Measurements from ENCODE around the gene LHFPL3. TPM values are rescaled to one million over a fixed set of nuclear protein-coding genes. Genes with fewer than 3 reads are reported as not detected.

Gene LHFPL3
- total and polyA plus RNA-seq, 2 donors (not counting 3 experiments of a cell fraction or from before 2014, with no cell fraction given) = not detected

DNA sequence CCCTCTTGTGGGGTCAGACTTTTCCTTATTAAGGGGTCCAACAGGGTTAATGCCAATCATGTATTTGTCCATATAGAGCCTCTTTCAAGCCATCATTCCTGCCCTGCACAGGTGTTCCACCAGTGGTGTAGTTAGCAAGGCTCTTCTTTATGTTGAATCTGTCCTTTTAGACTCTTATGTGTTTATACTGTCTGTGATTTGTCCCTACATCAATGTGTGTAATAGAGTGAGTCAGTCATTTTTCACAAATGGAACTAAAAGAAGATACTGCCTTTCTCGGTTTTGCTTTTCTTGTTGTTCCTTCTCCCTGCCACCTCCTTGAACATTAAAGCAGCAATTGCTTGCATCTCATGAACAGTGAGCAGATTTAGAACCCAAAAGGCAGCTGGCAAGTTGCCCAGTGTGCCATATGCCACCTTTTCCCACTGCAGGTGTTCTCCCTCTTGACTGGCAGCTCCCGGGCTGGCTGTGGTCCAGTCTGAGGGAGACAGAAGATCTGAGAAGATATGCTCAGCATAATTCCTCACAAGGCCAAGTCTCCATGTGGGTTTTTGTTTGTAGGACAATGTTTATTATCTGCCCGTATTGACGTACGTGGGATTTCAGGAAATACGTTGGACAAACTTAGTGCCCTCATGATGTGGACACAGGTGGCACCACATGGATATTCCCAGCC is 154.1 kb downstream of the LHFPL3 start:
- Histone ChIP-seq H2AFZ (ENCODE audit: low read depth, low read length) (no peak overlapping the region), H3K4me3 (replicated peaks in 1 of 3; ENCODE audit: insufficient read depth in 1 of 3, low read depth in 1 of 3, low read length in 3 of 3) (no peak overlapping the region), H3K27ac (ENCODE audit: insufficient read depth, low read depth, low read length) (no peak overlapping the region), H3K9me3 (replicated peaks; ENCODE audit: control insufficient read depth, insufficient read depth, low read length) (no peaks in the 10 kb centered on the region), H3K4me2 (ENCODE audit: insufficient read depth, low read length) (no peak overlapping the region), H3K9ac (replicated peaks; ENCODE audit: extremely low read depth, insufficient read depth, low read length) (no peak overlapping the region), H3K4me1 (ENCODE audit: control insufficient read depth, extremely low read depth, insufficient read depth, low read length) (no peaks in the 10 kb centered on the region), H3K27me3 (ENCODE audit: control insufficient read depth in 2 of 2, insufficient read depth in 2 of 2, low read length in 2 of 2) (no peaks in the 10 kb centered on the region), H3K79me2 (ENCODE audit: control insufficient read depth, insufficient read depth, low read length) (no peaks in the 10 kb centered on the region), H3K9me1 (replicated peaks; ENCODE audit: control insufficient read depth, extremely low read depth, insufficient read depth, low read length) (no peaks in the 10 kb centered on the region), H3K36me3 (ENCODE audit: control insufficient read depth in 2 of 2, extremely low read depth in 1 of 2, insufficient read depth in 2 of 2, low read length in 2 of 2) (no peaks in the 10 kb centered on the region), H4K20me1 (replicated peaks; ENCODE audit: control insufficient read depth, extremely low read depth, insufficient read depth, low read length) (no peaks in the 10 kb centered on the region)
- ChIA-PET CTCF (no interaction called here), POLR2A (no interaction called here)
- TF ChIP-seq EZH2 (IDR thresholded peaks at IDR 0.05; ENCODE audit: borderline replicate concordance, low read depth, low read length, severe bottlenecking) (no peak), MYC (IDR thresholded peaks at IDR 0.05; ENCODE audit: low read depth, low read length) (no peak), POLR2A (IDR thresholded peaks at IDR 0.05; ENCODE audit: low read depth, low read length) (no peak), GATA2 (IDR thresholded peaks at IDR 0.05; ENCODE audit: insufficient read depth, insufficient read length, low read depth, low read length) (no peak), FOS (IDR thresholded peaks at IDR 0.05; ENCODE audit: borderline replicate concordance, insufficient read depth, low read length) (no peak), POLR2AphosphoS5 (IDR thresholded peaks at IDR 0.05; ENCODE audit: insufficient read depth, low read depth, low read length) (no peak), JUN (IDR thresholded peaks at IDR 0.05; ENCODE audit: borderline replicate concordance, insufficient read depth, insufficient read length, low read depth) (no peak)
- TF ChIP-seq, protein P1, sequence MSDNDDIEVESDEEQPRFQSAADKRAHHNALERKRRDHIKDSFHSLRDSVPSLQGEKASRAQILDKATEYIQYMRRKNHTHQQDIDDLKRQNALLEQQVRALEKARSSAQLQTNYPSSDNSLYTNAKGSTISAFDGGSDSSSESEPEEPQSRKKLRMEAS (IDR thresholded peaks at IDR 0.05; ENCODE audit: insufficient read depth, insufficient read length) = no peak
- TF ChIP-seq, protein P2, sequence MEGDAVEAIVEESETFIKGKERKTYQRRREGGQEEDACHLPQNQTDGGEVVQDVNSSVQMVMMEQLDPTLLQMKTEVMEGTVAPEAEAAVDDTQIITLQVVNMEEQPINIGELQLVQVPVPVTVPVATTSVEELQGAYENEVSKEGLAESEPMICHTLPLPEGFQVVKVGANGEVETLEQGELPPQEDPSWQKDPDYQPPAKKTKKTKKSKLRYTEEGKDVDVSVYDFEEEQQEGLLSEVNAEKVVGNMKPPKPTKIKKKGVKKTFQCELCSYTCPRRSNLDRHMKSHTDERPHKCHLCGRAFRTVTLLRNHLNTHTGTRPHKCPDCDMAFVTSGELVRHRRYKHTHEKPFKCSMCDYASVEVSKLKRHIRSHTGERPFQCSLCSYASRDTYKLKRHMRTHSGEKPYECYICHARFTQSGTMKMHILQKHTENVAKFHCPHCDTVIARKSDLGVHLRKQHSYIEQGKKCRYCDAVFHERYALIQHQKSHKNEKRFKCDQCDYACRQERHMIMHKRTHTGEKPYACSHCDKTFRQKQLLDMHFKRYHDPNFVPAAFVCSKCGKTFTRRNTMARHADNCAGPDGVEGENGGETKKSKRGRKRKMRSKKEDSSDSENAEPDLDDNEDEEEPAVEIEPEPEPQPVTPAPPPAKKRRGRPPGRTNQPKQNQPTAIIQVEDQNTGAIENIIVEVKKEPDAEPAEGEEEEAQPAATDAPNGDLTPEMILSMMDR (IDR thresholded peaks at IDR 0.05; ENCODE audit: extremely low read depth in 1 of 2, insufficient read depth in 1 of 2, low read depth in 1 of 2, low read length in 2 of 2) = no peak
- FAIRE-seq = no peak
- no TSS peak for BruUV-seq (replicated peaks)
- intact Hi-C loops (cut with micrococcal nuclease) (no loop called here), dilution Hi-C loops (cut with MboI; ENCODE audit: extremely low pct_ligation_motif_present, low sequenced_read_pairs) (no loop called here)
- DNase-seq (ENCODE audit: low read depth, low spot score) = no peak

Data from endothelial cell of umbilical vein (primary cell).